Activated CD4-positive, alpha-beta T cell treated with anti-CD3 and anti-CD28 coated beads, Interleukin-2, amount 10 ng/mL, durations not matched to agents 7 days and 5 days (primary cell): Measurements from ENCODE around the gene LRCOL1. TPM values are rescaled to one million over a fixed set of nuclear protein-coding genes. Genes with fewer than 3 reads are reported as not detected.
"Not testable (repeated sequence)": the region's sequence is repeated elsewhere in the genome, so short reads cannot be mapped to it uniquely, and the experiment has no call there.

Experiments
- CTCF ChIA-PET: fragments of 350-600 bp; sonication (Branson Sonifier 250); formaldehyde crosslinking; loops from one replicate; lab custom pipeline; 2021; ENCODE audit warnings: antibody characterized with exemption; lab: Charles Lee
- POLR2A ChIA-PET: fragments of 350-600 bp; sonication (Branson Sonifier 250); formaldehyde crosslinking; loops from one replicate; lab custom pipeline; 2021; ENCODE audit warnings: antibody characterized with exemption; lab: Charles Lee
- DNase-seq: peaks from one replicate; pipeline ENCODE4 v3.0.0-alpha.2; 2020
- H3K27ac Mint-ChIP-seq: one replicate; pipeline ENCODE4 v1.8.0; 2021; ENCODE audit warnings: mild to moderate bottlenecking, moderate library complexity, mixed read lengths
- H3K27me3 Mint-ChIP-seq: one replicate; pipeline ENCODE4 v1.8.0; 2021; ENCODE audit warnings: mixed read lengths
- H3K36me3 Mint-ChIP-seq: one replicate; pipeline ENCODE4 v1.8.0; 2021; ENCODE audit warnings: low read depth, mixed read lengths
- H3K4me1 Mint-ChIP-seq: one replicate; pipeline ENCODE4 v1.8.0; 2021; ENCODE audit warnings: mixed read lengths
- H3K4me3 Mint-ChIP-seq: one replicate; pipeline ENCODE4 v1.8.0; 2021; ENCODE audit warnings: mild to moderate bottlenecking, moderate library complexity, mixed read lengths
- H3K9me3 Mint-ChIP-seq: one replicate; pipeline ENCODE4 v1.8.0; 2021; ENCODE audit warnings: mixed read lengths
- total RNA-seq, 2 experiments: library from RNA; stranded (reverse); gene quantifications; one replicate each; pipeline ENCODE4 v1.2.3, GENCODE V29; 2021

The LRCOL1 gene
- total RNA-seq, 2 experiments from 2014 or later: not detected

GRCh38 chr12:132601171-132601883 is 9.1 kb downstream of the LRCOL1 start:
- Mint-ChIP-seq H3K4me3 (peak overlapping the region; percentile 53), H3K9me3 (no peaks in the 10 kb centered on the region), H3K36me3 (no peaks in the 10 kb centered on the region), H3K27ac (no peak overlapping the region), H3K27me3 (peaks cover 44% of the 10 kb centered on the region), H3K4me1 (peaks cover 24% of the 10 kb centered on the region)
- no peak for DNase-seq
- ChIA-PET CTCF (interaction anchor here (0.9 to 2.9 kb wide), 2 partner anchors 11 to 14 kb away, joined by 3 to 9 read pairs; no protein-coding TSS in a partner anchor), POLR2A (no interaction called here)

DNA sequence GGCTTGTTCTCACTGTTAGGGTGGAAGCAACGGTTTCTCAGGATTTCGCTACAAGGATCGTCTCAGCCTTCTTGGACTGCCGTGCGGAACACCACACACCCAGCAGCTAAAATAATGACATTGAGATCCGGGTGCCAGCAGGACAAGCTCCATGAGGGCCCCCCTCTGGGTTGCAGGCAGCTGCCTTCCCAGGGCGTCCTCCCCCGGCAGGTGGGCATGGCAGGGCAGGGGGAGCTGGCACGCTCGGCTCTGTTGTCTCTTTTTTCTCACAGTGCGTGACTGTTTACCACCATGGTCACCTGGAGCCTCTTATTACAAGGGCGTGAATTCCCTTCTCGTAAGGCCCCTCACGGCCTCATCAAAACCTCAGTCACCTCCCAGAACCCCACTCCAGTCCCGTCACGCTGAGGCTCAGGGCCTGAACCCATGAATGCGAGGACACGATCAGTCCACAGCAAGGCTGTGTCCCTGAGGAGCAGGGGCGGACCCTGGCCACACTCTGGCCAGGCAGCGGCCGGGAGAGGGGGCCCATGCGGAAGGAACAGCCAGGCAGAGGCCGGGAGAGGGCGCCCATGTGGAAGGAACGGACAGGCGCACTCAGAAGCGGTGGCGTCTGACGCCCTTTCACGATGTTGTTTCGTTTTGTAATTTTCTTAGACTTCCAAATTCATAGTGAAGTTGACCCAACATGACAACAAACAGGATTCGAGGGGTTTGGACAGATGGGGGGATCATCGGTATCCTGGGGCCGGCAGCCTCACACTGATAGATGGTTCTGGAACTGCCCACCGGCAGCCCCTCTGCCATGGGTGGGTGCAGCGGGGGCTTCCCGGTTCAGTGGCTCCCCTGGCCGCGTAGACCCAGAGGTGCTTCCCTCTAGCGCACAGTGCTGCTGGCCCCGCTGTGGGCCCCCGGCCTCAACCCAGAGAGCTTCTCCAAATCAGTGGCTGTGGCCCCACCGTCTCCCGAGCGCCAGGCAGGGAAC is 10.0 kb downstream of the LRCOL1 start:
- H3K27me3 Mint-ChIP-seq: peaks cover 44% of the 10 kb centered on the region
- peaks cover 24% of the 10 kb centered on the region for H3K4me1 Mint-ChIP-seq
- no peaks in the 10 kb centered on the region for H3K9me3 Mint-ChIP-seq
- ChIA-PET CTCF (interaction anchor here (0.5 to 2.9 kb wide), 5 partner anchors 12 to 185 kb away, joined by 3 to 9 read pairs (median 3); no protein-coding TSS in a partner anchor), POLR2A (no interaction called here)
- H3K4me3 Mint-ChIP-seq: peak overlapping the region; percentile 53
- H3K36me3 Mint-ChIP-seq: no peaks in the 10 kb centered on the region
- H3K27ac Mint-ChIP-seq: no peak overlapping the region
- peak; percentile 44 for DNase-seq

GRCh38 chr12:132599502-132599901 is 10.9 kb downstream of the LRCOL1 start:
- DNase-seq, H3K9me3 Mint-ChIP-seq, H3K36me3 Mint-ChIP-seq, H3K4me3 Mint-ChIP-seq, H3K27ac Mint-ChIP-seq, POLR2A ChIA-PET: not testable (repeated sequence)
- Mint-ChIP-seq H3K27me3 (peaks cover 42% of the 10 kb centered on the region), H3K4me1 (peaks cover 24% of the 10 kb centered on the region)
- CTCF ChIA-PET: interaction anchor here (0.5 to 2.9 kb wide), 5 partner anchors 15 to 184 kb away, joined by 3 to 9 read pairs (median 3); no protein-coding TSS in a partner anchor

DNA sequence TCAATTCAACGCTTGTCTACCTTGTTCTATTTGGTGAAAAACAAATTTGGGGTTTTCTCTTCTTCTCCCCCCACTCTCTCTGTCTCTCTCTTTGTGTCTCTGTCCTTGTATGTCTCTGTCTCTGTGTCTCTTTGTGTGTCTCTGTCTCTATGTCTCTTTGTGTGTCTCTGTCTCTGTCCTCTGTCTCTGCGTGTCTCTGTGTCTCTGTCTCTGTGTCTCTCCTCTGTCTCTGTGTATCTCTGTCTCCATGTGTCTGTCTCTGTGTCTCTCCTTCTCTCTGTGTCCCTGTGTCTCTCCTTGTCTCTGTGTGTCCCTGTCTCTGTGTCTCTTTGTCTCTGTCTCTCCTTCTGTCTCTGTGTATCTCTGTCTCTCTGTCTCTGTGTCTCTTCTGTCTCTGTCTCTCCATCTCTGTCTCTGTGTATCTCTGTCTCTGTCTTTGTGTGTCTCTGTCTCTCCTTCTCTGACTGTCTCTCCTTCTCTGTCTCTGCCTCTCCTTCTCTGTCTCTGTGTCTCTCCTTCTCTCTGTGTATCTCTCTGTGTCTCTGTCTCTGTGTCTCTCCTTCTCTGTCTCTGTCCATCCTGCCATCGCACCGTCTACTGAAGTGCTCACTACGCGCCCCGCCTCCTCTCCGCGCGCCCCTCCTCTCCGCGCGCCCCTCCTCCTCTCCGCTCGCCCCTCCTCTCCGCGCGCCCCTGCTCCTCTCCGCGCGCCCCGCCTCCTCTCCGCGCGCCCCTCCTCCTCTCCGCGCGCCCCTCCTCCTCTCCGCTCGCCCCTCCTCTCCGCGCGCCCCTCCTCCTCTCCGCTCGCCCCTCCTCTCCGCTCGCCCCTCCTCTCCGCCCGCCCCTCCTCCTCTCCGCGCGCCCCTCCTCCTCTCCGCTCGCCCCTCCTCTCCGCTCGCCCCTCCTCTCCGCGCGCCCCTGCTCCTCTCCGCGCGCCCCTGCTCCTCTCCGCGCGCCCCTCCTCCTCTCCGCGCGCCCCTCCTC is 12.8 kb downstream of the LRCOL1 start:
- peak overlapping the region; percentile 77 for H3K4me3 Mint-ChIP-seq
- H3K27me3 Mint-ChIP-seq: peaks cover 34% of the 10 kb centered on the region
- CTCF ChIA-PET: no interaction called here
- POLR2A ChIA-PET: no interaction called here
- peak overlapping the region; percentile 67 for H3K27ac Mint-ChIP-seq
- H3K36me3 Mint-ChIP-seq: no peaks in the 10 kb centered on the region
- H3K9me3 Mint-ChIP-seq: no peaks in the 10 kb centered on the region
- DNase-seq: peak; percentile 26
- H3K4me1 Mint-ChIP-seq: peaks cover 24% of the 10 kb centered on the region

GRCh38 chr12:132596016-132596415 is 14.4 kb downstream of the LRCOL1 start:
- H3K27ac Mint-ChIP-seq: no peak overlapping the region
- H3K4me1 Mint-ChIP-seq: peaks cover 23% of the 10 kb centered on the region
- CTCF ChIA-PET: interaction anchor here (0.7 to 1.9 kb wide), 4 partner anchors 9 to 109 kb away, joined by 3 to 11 read pairs (median 6); partner anchors contain the start of gene LRCOL1
- H3K4me3 Mint-ChIP-seq: no peak overlapping the region
- no peaks in the 10 kb centered on the region for H3K9me3 Mint-ChIP-seq
- no peaks in the 10 kb centered on the region for H3K36me3 Mint-ChIP-seq
- H3K27me3 Mint-ChIP-seq: peaks cover 29% of the 10 kb centered on the region
- POLR2A ChIA-PET: no interaction called here
- DNase-seq: no peak

DNA sequence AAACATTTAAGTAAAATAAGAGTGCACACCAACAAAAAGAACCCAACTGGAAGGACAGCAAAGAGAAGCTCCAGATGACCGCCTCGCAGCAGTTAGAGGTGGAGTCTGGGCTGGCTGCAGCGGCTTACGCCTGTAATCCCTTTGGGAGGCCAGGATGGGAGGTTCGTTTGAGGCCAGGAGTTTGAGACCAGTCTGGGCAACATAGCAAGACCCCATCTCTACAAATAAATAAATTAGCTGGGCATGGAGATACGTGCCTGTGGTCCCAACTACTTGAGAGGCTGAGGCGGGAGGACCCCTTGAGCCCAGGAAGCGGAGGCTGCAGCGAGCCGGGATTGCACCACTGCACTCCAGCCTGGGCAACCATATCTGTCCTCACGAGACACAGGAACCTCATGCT is 15.2 kb downstream of the LRCOL1 start:
- ChIA-PET POLR2A (no interaction called here), CTCF (interaction anchor here (0.6 to 1.9 kb wide), 5 partner anchors 9 to 161 kb away, joined by 3 to 11 read pairs (median 4); partner anchors contain the start of gene LRCOL1)
- Mint-ChIP-seq H3K36me3 (no peaks in the 10 kb centered on the region), H3K4me1 (peaks cover 18% of the 10 kb centered on the region), H3K9me3 (no peaks in the 10 kb centered on the region), H3K4me3 (no peak overlapping the region), H3K27ac (no peak overlapping the region), H3K27me3 (peaks cover 22% of the 10 kb centered on the region)
- no peak for DNase-seq

- CTCF ChIA-PET: interaction anchor here (1.9 kb wide), 1 partner anchor 16 kb away, joined by 9 read pairs; the partner anchor contains the start of gene LRCOL1
- Mint-ChIP-seq H3K4me3 (no peak overlapping the region), H3K27ac (no peak overlapping the region), H3K4me1 (peaks cover 12% of the 10 kb centered on the region), H3K9me3 (no peaks in the 10 kb centered on the region), H3K27me3 (peaks cover 14% of the 10 kb centered on the region), H3K36me3 (no peaks in the 10 kb centered on the region)
- POLR2A ChIA-PET: no interaction called here
- DNase-seq: no peak
Observed at GRCh38 chr12:132593938-132594358, 16.4 kb downstream of the LRCOL1 start.

DNA sequence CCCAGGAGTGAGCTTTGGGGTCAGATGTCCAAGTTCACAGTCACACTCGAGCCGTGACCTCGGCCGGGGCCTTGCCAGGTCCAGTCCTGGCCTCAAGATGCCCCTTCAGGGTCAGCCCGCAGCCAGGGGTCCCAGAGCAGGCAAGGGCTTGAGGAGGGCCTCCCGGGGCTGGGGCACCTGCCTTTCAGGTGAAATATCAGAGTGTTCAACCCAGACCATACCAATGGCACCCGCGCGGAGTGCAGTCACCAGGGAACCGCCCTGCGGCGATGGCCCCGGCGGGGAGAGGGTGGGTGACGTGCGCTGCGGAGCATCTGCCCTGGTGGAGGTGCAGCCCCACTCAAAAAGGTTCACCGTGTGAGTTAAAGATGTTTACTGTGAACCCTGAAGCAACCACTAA is 16.9 kb downstream of the LRCOL1 start:
- peaks cover 10% of the 10 kb centered on the region for H3K27me3 Mint-ChIP-seq
- H3K27ac Mint-ChIP-seq: no peak overlapping the region
- CTCF ChIA-PET: no interaction called here
- H3K36me3 Mint-ChIP-seq: no peaks in the 10 kb centered on the region
- H3K9me3 Mint-ChIP-seq: no peaks in the 10 kb centered on the region
- POLR2A ChIA-PET: no interaction called here
- DNase-seq: no peak
- peaks cover 8% of the 10 kb centered on the region for H3K4me1 Mint-ChIP-seq
- H3K4me3 Mint-ChIP-seq: no peak overlapping the region

DNA sequence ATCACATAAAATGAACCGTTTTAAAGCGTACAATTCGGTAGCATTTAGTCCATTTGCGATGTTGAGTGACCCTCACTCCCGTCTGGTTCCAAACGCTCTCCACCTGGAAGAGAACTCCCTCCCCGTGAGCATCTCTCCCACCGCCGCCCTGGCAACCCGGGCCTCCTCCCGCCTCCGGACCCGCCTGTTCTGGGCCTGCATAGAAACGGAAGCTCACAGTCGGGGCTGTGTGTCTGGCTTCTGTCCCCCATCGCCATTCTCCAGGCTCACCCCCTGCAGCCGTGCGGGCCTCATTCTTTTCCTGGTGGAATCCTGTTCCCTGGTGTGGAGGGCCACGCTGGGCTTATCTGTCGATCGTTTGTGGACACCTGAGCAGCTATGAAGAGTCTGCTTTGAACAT is 17.3 kb downstream of the LRCOL1 start:
- H3K4me3 Mint-ChIP-seq: no peak overlapping the region
- no peaks in the 10 kb centered on the region for H3K9me3 Mint-ChIP-seq
- H3K4me1 Mint-ChIP-seq: peaks cover 7% of the 10 kb centered on the region
- ChIA-PET POLR2A (no interaction called here), CTCF (no interaction called here)
- no peak overlapping the region for H3K27ac Mint-ChIP-seq
- H3K27me3 Mint-ChIP-seq: peaks cover 10% of the 10 kb centered on the region
- H3K36me3 Mint-ChIP-seq: no peaks in the 10 kb centered on the region
- DNase-seq: no peak

DNA sequence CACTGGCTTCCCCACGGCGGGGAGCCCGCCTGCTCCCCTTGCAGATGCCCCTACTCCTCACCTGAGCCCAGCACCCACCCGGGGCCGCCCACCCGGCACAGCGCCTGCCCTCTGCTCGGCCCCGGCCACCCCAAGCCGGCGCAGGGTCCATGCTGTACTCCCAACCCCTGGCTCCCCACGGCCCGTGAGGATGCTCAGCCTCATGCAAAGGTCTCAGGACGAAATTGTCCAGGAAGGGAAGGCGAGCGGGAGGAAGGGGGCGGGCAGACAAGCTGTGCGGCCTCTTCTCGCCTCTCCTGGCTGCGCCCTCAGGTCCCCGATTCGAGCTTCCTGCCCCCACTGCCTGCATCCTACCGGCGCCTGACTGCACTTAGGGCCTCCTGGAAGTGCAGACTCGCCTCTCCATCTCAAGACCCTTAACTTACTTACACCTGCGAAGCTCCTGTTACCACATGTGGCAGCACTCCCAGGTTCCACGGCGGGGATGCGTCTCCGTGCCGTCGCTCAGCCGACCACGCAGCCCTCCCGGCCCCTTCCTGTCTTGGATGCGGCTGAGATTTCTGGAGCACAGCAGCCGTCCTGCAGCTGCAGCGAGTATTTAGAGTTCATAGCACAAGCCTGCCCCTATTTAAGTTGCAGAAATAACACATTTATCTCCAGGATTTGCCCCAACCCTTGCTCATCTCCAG is 18.0 kb downstream of the LRCOL1 start:
- CTCF ChIA-PET: no interaction called here
- Mint-ChIP-seq H3K27me3 (peaks cover 6% of the 10 kb centered on the region), H3K27ac (no peak overlapping the region)

GRCh38 chr12:132591107-132591935 is 19.1 kb downstream of the LRCOL1 start:
- no peak overlapping the region for H3K4me3 Mint-ChIP-seq

More for the DNA sequence above, 18.0 kb downstream of the LRCOL1 start:
- Mint-ChIP-seq H3K9me3 (no peaks in the 10 kb centered on the region), H3K4me3 (no peak overlapping the region), H3K4me1 (peaks cover 3% of the 10 kb centered on the region), H3K36me3 (no peaks in the 10 kb centered on the region)
- POLR2A ChIA-PET: no interaction called here
- DNase-seq: no peak

More at GRCh38 chr12:132591107-132591935, 19.1 kb downstream of the LRCOL1 start:
- H3K27me3 Mint-ChIP-seq: peaks cover 2% of the 10 kb centered on the region
- ChIA-PET CTCF (no interaction called here), POLR2A (no interaction called here)
- no peak for DNase-seq
- H3K9me3 Mint-ChIP-seq: no peaks in the 10 kb centered on the region
- no peaks in the 10 kb centered on the region for H3K4me1 Mint-ChIP-seq
- H3K36me3 Mint-ChIP-seq: no peaks in the 10 kb centered on the region
- no peak overlapping the region for H3K27ac Mint-ChIP-seq
